ENCODE data around the gene SLC5A10.
"Not testable (repeated sequence)": the region's sequence is repeated elsewhere in the genome, so short reads cannot be mapped to it uniquely, and the experiment has no call there.

SLC5A10 gene

GRCh38 chr17:18951941-18952842, at the start of gene SLC5A10:
Gene SLC5A10, plus strand, starts transcription at chr17:18952165. Its CDS starts 41 bp downstream, at chr17:18952206.
- no peak for DNase-seq

- DNase-seq = no peak
Measured at GRCh38 chr17:18904482-18904881, 47.5 kb upstream of the SLC5A10 start.

DNA sequence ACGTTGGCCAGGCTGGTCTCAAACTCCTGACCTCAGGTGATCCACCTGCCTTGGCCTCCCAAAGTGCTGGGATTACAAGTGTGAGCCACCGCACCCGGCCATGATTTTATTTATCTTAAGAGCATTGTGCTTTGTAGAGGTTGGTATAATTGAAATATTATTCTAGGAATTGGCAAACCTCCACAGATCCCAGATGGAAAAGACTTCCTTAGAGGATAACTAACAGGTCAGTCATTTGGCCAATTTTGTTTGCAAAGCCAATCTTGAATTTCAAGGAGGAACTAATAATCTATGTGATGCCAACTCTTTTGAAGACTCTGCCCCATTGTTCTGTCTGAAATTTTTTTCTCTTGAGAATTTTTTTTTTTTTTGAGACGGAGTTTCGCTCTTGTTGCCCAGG, 46.7 kb upstream of the SLC5A10 start:
- no peak for DNase-seq

DNA sequence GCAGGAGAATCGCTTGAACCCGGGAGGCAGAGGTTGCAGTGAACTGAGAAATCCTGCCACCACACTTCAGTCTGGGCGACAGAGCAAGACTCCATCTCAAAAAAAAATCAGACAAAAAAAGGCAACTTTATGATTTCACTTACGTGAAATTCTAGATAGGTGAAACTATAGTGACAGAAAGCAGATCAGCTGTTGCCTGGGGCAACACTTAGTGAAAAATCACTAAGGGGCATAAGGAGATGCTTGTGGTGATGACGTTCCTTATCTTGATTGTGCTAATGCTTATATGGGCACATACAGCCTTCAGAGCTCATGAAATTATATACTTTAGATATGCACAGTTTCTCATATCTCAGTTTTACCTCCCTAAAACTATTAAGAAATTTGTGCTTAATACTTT, 41.6 kb upstream of the SLC5A10 start:
- DNase-seq = no peak

DNA sequence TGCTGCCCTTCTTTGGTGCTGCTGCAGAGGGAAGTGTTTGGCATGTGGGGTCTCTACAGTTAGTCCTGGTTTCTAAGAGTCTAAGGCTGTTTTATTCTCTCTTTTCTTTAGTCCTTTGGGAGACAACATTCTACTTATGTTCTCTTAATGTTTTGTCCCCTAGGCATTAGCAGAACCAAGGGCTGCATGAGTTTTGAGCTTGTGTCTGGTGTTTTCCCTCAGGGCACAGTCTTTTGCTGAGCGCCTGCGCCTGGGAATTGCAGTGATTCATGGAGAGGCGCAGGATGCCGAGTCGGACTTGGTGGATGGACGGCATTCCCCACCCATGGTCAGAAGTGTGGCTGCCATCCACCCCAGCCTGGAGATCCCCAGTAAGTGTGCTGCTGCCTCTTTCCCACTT, 41.1 kb upstream of the SLC5A10 start:
- no peak for DNase-seq

DNA sequence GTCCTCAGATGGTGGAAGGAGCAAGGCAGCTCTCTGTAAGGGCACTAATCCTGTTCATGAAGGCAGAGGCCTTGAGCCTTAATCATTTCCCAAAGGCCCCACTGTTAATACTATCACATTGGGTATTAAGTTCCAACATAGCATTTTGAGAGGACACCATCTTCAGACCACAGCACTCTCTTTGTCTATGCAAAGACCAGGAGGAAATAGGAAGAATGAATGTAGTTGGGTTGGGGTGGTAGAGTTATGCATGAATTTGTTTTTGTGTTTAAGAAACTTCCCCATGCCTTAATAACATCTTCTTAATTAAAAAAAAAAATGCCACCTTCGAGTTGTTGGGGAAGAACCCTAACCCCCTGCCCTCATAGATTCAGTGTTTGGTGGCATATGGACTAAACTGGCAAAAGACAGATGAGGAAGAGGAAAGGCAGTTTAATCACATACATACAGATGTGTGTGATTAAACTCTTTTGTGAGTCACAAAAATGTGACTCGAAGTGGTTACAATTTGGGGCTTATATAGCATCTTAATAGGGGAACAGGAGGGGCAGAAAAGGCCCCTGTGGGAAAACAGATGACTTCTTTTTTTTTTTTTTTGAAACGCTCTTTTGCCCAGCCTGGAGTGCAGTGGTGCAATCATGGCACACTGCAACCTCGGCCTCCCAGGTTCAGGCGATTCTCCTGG, 35.0 kb upstream of the SLC5A10 start:
- DNase-seq = no peak

DNA sequence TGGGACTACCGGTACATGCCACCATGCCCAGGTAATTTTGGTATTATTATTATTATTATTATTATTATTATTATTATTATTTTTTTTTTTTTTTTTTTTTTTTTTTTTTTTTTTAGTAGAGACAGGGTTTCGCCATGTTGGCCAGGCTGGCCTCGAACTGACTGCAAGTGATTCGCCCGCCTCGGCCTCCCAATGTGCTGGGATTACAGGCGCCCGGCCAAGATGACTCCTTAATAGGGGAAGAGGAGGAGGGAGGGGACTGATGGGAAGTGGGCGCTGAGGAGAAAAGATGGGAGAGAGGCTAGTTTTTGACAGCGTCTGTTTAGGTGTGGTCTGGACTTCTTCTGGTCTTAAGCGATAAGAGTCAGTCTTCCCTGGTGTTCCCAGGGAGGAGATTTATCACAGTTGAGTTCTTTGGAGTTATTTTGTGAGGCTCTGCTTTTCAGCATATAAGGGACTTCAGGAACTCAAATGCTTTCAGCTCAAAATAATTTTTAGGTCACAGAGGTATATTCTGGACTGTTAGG, 34.4 kb upstream of the SLC5A10 start:
- DNase-seq = no peak

GRCh38 chr17:18919963-18920362, 32.0 kb upstream of the SLC5A10 start:
- DNase-seq = no peak

DNA sequence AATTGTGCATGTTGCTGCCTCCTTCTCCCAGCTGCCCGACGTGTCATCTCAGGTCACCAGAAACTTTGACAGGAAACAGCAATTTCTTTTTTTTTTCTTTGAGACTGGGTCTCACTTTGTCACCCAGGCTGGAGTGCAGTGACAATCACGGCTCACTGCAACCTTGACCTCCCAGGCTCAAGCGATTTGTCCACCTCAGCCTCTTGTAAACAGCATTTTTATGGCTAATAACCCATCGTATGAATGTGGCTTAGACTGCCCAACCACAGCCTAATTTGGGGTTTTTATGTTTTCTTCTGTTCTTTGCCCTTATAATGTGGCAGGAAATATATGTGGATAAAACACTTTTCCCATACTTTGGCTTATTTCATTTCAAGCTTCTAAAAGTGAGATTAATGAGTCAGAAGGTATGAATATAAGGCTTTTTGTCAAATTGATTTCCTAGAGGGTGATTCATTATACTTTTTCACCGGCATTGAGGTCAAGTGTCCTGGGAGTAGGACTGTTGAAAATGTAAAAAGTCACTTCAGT, 31.0 kb upstream of the SLC5A10 start:
- DNase-seq = no peak

GRCh38 chr17:18921485-18921884, 30.5 kb upstream of the SLC5A10 start:
- no peak for DNase-seq

- no peak for DNase-seq
Measured at GRCh38 chr17:18921912-18922451, 30.0 kb upstream of the SLC5A10 start.

DNA sequence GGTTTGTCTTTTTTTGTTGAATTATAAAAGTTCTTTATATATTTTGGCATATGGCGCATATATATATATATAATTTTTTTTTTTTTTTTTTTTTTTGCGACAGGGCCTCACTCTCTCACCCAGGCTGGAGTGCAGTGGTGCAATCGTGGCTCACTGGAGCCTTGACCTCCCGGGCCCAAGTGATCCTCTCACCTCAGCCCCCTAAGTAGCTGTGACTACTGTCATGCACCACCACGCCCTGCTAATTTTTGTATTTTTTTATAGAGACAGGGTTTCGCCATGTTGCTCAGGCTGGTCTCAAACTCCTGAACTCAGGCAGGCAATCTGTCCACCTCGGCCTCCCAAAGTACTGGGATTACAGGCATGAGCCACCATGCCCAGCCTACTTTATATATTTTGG, 29.4 kb upstream of the SLC5A10 start:
- DNase-seq = not testable (repeated sequence)

GRCh38 chr17:18925187-18925586, 26.8 kb upstream of the SLC5A10 start:
- no peak for DNase-seq

DNA sequence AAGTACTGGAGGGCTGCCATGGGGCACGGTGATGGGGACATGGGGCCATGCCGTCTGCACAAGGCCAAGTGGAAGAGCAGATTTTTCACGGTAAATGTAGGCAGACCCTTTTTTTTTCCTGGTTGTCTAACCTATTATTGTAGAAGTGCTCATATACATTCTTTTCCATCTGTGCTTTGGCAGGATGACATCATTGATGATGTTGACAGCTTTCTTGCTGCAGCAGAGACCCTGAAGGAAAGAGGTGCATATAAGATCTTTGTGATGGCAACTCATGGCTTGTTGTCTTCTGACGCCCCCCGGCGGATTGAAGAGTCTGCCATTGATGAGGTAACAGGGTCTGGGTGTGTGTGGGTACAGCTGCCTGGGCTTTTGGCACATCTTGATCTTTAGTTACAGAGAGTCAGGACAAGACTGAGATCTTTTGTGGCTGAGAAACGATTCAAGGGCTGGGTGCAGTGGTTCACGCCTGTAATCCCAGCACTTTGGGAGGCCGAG, 23.3 kb upstream of the SLC5A10 start:
- DNase-seq = no peak

DNA sequence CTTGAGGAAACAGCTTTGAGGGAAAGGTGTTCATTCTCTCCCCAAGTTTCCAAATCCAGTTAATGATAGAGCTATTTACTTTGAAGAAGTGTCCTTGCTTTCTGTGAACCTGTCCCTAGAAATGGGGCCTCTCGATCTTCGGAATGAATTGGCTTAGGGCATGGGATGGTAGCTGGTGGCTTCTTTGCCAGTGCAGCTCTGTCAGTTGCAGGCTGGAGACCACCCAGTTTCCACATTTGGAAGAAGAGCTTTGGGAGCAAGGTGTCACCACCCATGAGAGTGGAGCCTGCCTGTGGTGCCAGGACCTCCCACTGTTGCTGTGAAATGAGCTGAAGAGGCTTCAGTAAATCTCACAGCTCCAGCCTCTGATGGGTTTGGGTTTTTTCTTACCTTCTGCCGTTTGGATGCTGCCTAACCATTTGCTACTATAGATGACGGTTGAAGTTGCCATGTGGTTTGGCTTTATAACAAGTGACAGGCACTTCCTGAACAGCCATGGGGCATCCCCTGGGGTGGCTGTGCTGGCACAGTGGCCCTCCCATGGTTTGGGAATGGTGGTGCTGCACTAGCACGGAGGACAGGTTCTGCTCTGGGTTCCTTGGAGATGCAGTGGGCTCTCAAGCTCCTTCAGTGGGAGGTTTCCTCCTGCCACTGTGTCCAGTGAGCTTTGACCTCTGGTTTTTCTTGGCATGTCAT, 19.5 kb upstream of the SLC5A10 start:
- no peak for DNase-seq

DNA sequence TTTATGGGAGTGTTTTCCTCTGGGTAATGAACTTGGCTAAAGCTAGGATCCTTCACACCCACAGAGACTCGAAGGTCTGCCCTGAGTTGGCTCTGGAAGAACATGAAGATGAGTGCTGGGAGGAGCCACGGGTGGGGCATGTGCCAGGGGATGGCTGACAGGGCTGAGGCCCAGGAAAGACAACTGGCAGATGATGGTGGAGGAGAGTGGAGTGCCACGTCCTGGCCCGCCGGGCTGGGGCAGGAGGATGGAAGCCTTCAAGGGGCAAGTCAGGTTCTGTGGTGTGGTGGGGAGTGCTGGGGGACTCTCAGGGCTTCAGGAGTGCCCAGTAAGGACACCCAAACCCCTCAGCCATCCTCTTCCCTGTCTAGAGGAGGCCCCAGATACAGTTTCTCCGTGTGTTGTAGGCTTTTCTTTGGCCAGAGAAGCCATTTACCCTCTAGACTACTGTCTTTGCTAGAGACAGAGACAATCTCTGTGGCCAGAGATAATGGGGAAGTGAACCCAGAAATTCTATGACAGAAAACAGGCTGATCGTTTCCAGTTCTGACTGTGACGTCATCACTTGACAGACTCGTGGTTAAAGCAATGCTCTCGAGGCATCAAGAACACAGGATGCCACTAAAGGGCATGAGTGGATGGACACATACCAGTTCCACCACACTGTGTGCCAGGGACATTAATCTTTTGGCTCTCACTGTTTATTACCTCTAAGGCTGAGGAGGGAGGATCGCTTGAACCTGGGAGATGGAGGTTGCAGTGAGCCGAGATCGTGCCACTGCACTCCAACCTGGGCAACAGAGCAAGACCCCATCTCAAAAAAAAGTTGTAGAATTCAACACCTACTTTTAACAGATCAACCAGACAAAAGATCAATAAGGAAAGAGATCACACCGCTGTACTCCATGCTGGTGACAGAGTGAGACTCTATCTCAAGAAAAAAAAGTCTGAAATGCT, 18.6 kb upstream of the SLC5A10 start:
- DNase-seq = no peak

DNA sequence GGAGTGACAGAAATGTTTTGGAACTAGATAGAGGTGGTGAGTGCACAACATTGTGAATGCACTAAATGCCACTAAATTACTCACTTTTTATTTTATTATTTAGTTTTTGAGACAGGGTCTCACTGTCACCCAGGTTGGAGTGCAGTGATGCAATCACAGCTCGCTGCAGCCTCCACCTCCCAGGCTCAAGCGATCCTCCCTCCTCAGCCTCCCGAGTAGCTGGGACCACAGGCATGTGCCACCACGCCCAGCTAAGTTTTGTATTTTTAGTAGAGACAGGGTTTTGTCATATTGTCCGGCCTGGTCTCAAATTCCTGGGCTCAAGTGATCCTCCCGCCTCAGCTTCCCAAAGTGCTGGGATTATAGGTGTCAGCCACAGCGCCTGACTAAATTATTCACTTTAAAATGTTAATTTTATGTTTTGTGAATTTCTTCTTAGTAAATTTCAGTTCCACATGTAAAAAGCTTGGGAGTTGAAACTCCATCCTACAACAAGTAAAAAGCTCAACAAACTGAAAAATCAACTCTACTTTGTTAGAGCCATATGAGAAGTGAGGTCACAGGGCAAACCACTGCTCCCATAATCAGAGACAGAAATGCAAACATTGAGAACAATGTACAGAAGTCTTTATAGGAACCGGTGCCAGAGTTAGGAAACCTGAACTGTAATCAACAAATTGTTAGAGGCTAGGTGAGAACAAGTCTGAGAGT, 13.8 kb upstream of the SLC5A10 start:
- no peak for DNase-seq

GRCh38 chr17:18938692-18939023, 13.3 kb upstream of the SLC5A10 start:
- no peak for DNase-seq

DNA sequence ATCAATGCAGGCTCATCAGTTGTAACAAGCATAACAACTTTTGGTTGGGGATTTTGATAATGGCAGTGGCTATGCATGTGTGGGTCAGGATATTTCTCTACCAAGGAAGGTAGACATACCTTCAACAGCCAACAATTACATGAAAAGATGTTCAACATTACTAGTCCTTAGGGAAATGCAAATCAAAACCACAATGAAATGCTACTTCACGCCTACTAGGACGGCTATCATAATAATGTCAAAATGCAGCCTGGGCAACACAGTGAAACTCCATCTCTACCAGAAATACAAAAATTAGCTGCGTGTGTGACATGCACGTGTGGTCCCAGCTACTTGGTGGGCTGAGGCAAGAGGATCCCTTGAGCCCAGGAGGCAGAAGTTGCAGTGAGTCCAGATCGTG, 7.3 kb upstream of the SLC5A10 start:
- no peak for DNase-seq

- no peak for DNase-seq
Measured at GRCh38 chr17:18946536-18946935, 5.4 kb upstream of the SLC5A10 start.

GRCh38 chr17:18947866-18948265, 4.1 kb upstream of the SLC5A10 start:
- no peak for DNase-seq
